Heart left ventricle (tissue), 13 donors: ENCODE measurements around the gene MVB12B.

Experiments used
- POLR2A ChIP-seq, 2 donors: fragments of 450-650 bp; IDR thresholded peaks; one replicate each; pipeline ENCODE4 v1.6.1; 2017; ENCODE audit warnings: antibody characterized with exemption in 2 of 2, mild to moderate bottlenecking in 2 of 2, moderate library complexity in 2 of 2
- TF ChIP-seq, protein P1 (sequence below), 12 donors: fragments of 200-600 bp; sonication (generic) in 4 of 12; IDR thresholded peaks; one replicate each; pipeline versions ENCODE4 v1.5.0 to v1.8.0; 2018 to 2022; ENCODE audit warnings: antibody characterized with exemption in 12 of 12, mild to moderate bottlenecking in 5 of 12
- donor health status: ischemic (EF 13 %, LVEDD 7.1; RV severe dilation, severe dysfunction).
- donor health status: DM: no; HTN: yes; CAD: no.
- donor health status: DM: no; HTN: no; CAD: no.
- donor health status: ischemic (EF 25% LVEDD 6.9; RV normal size, moderate dysfunction).
- donor health status: ischemic (EF 25% LVEDD 5.7; RV mildly dilated, moderate dysfunction).
- donor health status: ischemic (EF 35%, LVEDD 5.7; RV mildly dilated, moderate dysfunction).
- donor health status: nonischemic (EF 11% LVEDD 7.7; RV severe dilation, severe dysfunction).
- donor health status: DM: yes; HTN: yes; CAD: no.
- donor health status: PGD.
- donor health status: ischemic (EF 29% LVEDD 5.4; RV normal size, mild dysfunction).
- donor health status: nonischemic (EF 23%, LVEDD 6.1; RV moderate dilation, normal function).

DNA sequence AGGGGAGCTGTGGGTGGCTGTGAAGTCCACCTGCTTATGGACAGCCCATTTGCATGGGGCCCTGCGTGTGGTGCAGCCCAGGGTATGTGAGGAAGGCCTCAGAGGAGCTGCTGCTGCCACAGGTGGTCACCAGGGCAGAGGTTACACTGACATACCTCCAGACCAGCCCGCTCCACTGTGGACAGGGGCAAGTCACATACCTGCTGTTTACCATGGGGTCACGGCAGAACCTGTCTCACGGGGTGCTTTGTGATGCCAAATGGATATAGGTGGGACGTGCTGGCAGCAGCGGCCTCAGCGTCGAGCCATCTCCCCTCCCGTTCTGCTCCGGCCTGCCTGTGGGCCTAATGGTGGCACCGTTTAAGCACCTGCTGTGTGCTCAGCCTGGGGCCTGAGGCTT, 159.6 kb downstream of the MVB12B start:
- no peak for TF ChIP-seq POLR2A (IDR thresholded peaks at IDR 0.05)
- TF ChIP-seq, protein P1, sequence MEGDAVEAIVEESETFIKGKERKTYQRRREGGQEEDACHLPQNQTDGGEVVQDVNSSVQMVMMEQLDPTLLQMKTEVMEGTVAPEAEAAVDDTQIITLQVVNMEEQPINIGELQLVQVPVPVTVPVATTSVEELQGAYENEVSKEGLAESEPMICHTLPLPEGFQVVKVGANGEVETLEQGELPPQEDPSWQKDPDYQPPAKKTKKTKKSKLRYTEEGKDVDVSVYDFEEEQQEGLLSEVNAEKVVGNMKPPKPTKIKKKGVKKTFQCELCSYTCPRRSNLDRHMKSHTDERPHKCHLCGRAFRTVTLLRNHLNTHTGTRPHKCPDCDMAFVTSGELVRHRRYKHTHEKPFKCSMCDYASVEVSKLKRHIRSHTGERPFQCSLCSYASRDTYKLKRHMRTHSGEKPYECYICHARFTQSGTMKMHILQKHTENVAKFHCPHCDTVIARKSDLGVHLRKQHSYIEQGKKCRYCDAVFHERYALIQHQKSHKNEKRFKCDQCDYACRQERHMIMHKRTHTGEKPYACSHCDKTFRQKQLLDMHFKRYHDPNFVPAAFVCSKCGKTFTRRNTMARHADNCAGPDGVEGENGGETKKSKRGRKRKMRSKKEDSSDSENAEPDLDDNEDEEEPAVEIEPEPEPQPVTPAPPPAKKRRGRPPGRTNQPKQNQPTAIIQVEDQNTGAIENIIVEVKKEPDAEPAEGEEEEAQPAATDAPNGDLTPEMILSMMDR (IDR thresholded peaks at IDR 0.05), result no peak
